Activated CD8-positive, alpha-beta memory T cell treated with anti-CD3 and anti-CD28 coated beads for 24 hours (primary cell): ENCODE data around the gene SGO1.
"Not testable (repeated sequence)": the region's sequence is repeated elsewhere in the genome, so short reads cannot be mapped to it uniquely, and the experiment has no call there.

Experiments used
- DNase-seq: peaks from one replicate; pipeline ENCODE4 v3.0.0-alpha.2; 2020

The SGO1 gene

DNA sequence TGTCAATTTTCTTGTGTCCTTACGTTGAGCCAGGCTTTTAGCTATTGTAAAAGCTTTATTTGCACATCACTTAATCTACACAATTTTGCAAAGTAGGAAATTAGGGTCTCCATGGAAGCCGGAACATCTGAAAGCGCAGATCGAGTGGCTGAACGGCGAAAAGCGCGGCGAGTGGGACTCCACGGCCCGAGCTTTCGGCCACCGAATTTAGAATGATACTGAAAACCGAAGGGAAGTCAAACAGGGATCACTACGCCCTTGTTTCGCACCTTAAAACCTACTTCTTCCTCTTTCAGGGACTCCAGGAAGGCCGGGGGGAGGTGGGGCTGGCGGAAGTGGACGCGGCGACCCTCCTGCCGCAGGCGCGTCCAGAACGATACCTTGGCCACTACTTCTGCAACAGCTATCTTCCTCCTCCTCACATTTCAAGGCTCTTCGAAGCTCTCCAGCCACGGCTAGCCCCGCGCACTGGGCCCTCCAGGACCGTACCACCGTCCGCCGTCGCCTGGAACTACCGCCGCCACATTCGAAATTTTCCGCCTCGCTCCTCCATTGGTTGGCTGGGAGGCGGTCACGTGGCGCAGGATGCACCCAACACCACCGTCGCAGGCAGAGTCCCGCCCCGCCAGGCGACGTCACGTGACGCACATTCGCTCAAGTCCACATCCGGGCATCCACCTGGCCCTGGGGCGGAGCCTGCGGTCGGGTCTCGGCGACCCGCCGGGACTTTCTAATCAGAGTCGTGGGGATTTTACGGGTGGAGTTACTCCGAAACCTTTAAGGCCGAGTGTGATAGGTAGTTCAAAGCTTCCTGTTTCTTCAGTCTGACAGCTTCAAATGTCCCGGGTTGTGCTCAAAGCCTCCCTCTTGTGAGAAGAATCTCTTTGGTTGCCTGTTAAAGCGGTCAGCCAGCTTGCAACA lies at the start of gene SGO1:
Gene SGO1 (minus strand): TSS at position 528 of the 921 bp plus-strand sequence. CDS start 2,179 bp downstream, outside the sequence.
- peak; percentile 100 for DNase-seq

DNA sequence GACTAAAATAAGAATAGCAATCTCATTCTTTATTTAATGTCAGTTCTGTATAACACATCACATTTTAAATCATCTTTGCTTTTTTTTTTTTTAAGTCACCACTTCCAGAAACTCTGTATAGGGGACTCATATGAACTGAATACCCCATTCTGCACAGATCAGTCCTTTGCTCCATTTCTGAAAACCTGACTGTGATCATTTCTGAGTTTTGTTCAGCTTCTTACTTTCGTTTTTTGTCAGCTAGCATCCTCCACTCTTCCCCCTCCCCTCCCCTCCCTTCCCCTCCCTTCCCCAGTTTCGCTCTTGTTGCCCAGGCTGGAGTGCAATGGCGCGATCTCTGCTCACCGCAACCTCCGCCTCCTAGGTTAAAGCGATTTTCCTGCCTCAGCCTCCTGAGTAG lies 49.8 kb upstream of the SGO1 start:
- no peak for DNase-seq

DNA sequence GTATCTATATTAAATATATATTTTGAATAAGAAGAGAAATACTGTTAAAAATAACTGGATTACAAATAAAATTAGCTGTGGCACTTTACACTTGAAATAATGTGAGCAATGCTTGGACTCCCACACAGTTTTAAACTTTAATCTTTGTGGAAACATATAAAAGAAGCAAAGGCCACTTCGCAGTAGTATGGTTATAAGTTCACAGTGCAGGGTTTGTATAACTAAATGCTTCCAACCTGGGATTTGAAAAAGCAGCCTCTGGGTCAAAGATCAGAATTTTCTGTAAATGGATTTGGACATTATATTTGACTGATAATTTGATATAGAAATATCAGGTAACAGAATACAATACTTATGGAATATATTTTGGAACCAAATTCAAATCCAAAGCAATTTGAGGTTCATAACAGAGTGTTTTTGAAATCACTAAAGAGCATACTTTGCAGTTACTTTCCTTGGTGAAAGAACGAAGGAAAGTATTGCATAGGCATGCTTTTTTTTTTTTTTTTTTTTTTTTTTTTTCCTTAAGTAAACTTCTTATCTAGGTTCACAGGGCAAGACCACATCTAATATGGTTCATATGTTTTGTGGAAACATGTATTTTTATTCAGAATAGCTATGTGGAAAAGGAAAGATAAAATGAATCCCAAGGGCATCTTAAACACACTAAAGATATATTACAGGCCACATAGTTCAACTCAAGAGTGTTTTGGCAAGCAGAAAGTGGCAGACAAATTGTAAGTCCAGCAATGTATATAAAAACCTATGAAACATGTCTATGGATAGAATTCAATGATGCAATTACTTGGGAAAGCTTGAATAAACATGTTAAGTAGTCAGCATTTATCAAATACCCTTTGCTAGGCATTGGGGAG lies 47.1 kb upstream of the SGO1 start:
- no peak for DNase-seq

DNA sequence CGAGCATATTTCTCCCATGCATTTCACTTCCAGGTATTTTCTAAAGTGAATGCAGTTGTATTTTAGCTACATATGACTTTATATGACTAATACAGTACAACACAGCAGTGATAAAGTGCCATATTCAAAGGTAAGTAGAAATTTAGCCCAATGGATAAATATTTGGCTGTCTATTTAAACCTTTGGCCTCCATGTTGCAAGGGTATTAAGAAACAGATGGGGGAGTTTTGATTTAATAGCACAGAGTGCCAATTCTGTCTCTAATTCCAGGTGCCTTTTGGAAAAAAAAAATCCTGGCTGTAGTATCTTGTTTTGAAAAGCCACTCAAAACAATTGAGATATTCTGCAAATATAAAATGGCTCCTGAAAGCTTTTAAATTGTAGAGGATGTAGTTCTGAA lies 44.9 kb upstream of the SGO1 start:
- no peak for DNase-seq

DNA sequence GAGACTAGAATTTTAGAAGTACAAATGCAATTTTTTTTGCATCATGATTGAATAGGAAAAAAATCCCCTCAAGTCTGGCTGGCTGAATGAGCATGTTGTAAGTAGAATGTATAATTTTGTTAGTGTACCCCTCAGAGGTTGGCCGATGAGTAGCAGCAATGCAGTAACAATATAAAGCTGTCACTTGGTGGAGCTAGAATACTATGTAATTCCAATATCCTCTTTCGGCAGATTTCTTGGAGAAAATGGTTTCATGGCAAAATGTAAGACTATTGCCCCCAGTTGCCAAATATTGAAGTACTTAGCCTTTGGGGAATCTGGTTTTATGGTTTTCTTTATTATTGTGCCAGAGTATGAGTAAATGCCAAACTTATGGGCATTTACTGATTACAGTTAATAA lies 39.8 kb upstream of the SGO1 start:
- no peak for DNase-seq

DNA sequence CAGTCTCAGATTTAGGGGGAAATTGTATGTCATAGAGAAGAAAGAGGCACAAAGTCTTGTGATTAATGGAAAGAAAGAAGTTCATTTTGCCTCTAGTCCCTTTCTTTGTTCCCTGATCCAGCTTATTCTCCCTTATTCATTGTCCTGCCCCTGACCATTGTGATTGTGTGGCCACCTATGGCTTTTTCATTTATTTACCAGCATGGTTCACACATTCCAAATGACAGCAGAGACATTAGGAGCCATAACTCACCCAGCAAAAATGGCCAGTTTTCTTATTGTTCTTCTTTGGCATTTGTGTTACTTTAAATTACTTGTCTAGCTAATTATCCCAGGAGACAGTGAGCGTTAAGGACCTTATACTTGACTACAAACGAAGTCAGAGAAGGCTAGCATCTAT lies 36.3 kb upstream of the SGO1 start:
- no peak for DNase-seq

DNA sequence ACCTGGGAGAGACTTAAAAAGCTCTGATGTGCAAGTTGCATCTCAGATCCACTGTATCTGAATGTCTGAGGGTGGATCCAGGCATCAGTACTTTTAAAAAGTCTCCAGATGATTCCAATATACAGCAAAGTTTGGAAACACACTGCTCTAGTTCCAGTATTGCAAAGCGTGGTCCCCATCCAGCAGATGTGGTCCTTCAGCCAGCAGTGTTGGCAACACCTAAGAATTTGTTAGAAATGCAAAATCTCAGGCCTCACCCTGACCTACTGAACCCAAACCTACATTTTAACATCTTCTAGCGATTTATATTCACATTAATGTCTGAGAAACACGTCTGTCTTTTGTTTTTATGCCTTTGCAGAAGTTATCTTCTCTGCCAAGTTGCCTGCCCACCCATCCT lies 32.2 kb upstream of the SGO1 start:
- no peak for DNase-seq

DNA sequence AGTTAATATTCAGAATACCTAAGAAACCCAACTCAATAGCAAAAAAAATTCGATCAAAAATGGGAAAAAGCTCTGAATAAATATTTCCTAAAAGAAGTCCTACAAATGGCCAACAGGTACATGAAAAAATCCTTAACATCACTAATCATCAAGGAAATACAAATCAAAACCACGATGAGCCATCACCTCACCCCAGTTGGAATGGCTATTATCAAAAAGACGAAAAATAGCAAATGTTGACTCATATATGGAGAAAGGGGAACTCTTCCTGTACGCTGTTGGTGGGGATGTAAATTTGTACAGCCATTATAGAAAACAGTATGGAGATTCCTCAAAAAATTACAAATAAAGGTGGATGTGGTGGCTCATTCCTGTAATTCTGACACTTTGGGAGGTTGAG lies 29.6 kb upstream of the SGO1 start:
- no peak for DNase-seq

DNA sequence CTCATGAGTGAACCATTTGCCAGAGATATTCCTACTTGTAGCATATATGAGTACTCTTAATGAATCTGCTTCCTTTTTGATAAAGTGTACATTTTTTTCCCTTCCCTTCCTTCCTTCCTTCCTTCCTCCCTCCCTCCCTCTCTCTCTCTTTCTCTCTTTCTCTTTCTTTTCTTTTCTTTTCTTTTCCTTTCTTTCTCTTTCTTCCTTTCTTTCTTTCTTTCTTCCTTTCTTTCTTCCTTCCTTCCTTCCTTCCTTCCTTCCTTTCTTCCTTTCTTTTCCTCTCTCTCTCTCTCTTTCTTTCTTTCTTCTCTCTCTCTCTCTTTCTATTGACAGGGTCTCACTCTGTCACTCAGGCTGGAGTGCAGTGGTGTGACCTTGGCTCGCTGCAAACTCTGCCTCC lies 27.5 kb upstream of the SGO1 start:
- not testable (repeated sequence) for DNase-seq

DNA sequence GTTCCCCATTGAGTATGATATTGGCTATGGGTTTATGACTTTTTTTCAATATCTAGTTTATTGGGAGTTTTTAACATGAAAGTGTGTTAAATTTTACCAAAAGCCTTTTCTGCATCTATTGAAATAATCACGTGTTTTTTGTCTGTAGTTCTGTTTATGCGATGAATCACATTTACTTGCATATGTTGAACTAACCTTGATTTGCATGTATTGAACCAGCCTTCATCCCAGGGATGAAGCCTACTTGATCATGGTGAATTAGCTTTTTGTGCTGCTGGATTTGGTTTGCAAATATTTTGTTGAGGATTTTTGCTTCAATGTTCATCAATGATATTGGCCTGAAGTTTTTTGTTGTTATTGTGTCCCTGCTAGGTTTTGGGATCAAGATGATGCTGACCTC lies 21.9 kb upstream of the SGO1 start:
- DNase-seq = not testable (repeated sequence)

DNA sequence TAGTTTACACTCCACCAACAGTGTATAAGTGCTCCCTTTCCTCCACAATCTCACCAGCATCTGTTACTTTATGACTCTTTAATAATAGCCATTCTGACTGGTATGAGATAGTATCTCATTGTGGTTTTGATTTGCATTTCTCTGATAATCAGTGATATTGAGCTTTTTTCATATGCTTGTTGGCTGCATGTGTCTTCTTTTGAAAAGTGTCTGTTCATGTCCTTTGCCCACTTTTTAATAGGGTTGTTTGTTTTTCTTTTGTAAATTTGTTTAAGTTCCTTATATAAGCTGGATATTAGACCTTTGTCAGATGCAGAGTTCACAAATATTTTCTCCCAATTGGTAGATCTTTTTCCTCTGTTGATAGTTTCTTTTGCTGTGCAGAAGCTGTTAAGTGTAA lies 19.9 kb upstream of the SGO1 start:
- DNase-seq = not testable (repeated sequence)

DNA sequence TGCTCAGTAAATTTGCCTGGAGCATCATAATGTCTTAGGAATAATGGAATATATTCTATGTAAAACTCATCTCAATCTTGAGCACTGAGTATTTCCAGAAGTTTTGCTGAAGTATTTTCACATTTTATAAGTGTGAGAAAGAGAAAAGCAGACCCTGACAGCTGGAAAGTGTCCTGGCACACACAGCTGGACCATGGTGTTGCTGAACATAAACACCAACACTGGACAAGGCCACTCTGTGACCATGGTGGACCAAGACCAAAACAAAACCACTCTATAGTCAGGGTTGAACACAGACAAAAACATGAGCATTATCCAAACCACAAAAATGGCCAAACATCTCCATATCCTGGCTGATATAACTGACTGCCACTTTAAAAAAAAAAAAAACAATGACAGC lies 15.1 kb upstream of the SGO1 start:
- no peak for DNase-seq

DNA sequence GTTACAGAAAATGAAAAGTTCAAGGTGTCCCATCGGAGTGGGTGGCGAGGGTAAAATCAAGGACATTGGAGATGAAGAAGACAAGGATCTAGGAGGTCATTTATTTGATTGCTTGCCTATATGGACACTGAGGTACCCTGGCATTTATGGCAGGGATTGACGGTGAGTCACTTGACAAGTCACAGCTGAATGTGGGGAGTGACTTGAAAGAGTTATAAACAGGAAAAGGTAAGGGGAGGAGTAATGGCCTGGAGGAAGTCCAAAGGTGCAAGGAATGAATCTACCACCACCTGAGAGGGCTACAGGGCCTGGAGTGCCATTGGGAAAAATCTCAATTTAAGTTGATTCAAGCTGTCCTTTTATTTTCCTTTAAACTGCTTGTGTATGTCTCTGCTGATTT lies 11.8 kb upstream of the SGO1 start:
- no peak for DNase-seq

DNA sequence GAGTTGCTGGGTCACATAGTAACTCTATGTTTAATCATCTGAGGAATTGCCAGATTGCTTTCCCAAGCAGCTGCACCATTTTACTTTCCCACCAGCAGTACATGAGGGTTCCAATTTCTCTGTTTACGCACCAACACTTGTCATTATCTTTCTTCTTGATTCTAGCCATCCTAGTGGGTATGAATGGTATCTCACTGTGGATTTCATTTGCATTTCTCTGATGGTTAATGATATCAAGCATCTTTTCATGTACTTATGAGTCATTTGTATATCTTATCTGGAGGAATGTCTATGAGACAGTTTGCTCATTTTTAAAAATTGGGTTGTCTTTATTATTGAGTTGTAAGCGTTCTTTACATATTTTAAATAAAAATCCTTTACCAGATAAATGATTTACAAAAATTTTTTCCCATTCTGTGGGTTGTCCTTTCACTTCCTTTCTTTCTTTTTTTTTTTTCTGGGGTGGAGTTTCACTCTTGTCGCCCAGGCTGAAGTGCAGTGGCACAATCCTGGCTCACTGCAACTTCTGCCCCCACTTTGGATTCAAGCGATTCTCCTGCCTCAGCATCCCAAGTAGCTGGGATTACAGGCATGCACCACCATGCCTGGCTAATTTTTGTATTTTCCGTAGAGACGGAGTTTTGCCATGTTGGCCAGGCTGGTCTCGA lies 8.9 kb upstream of the SGO1 start:
- no peak for DNase-seq

DNA sequence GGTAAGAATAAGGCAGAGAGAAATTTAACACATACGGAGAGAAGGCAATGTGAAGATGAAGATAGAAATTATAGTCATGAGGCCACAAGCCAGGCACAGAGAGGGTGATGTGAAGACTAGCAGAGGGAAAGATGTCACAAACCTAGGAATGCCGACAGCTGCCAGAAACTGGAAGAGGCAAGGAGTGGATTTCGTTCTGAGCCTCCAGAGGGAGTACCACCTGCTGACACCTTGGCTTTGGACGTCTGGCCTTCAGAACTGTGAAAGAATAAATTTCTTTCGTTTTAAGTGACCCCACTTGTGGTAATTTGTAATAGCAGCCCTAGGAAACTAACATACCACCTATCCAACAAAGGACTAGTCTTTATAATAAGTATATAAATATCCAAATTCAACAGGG lies 5.0 kb upstream of the SGO1 start:
- no peak for DNase-seq

DNA sequence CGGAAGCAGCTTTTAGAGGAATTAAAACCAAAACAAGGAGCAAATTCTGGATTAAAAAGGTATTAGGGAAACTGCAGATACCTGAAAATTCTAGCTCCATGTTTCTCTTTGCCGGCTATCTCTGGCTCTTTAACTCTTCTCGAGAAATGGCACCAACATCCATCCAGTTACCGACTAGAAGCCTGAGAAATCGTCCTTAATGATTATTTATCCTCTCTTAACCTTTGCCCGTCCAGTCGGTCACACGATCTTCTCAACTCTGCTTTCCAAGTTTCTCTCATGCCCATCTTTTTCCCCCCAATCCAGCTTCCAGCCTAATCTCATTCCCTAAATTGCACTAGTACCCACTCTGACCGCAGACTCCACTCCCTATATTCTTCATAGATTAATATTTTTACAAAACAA lies 596 bp upstream of the SGO1 start:
- no peak for DNase-seq

DNA sequence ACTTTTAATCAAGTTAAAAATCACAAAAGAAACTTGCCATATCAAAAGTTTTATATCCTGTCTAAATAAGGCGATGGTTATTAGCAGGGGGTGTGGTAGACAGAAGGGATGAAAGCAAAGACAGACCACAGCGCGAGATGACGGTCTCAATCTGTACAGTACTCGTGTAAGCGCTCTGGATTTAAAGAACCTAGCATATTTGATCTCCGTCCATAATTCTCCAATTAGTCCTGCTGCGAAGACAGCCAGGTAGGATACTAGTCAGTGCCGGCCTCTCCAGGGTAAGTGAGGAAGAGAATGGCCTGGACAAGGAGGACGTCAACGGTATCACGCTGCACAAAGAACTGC lies 701 bp downstream of the SGO1 start:
- peak; percentile 58 for DNase-seq

DNA sequence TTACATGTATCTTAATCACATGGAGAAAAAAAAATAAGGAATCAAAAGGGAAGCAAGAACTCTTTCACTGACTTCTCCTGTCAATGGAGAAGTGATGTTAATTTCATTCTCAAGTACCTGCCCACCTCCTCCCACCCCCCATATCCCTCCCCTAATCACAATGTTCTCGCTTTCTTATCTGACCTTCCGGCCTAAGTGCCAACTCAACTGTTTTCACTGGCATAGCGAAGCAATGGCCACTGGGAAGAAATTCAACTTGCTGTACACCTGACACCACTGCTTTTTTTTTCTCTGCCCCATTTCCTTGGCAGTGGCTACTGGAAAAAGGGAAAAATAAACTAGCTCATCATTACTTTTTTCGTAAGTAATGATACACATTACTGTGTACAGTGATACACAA lies 3.8 kb downstream of the SGO1 start:
- DNase-seq = no peak

DNA sequence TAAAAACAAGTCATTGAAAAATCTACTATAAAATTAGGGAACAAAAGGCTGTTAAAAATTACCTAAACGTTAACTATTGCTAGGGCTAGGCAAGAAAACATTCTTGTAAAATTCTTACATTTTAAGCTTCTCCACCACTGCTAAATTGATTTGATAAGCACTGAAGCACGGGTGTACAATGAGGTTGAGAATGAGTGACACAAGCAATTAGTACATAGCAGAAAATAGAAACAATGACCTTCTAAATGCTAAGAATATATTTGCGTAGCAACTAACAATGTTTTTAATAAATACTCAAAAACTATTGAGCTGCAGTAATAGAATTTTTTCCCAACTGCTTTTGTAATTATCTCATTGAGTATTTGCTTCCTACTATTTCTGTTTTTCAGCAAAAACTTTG lies 4.7 kb downstream of the SGO1 start:
- no peak for DNase-seq

DNA sequence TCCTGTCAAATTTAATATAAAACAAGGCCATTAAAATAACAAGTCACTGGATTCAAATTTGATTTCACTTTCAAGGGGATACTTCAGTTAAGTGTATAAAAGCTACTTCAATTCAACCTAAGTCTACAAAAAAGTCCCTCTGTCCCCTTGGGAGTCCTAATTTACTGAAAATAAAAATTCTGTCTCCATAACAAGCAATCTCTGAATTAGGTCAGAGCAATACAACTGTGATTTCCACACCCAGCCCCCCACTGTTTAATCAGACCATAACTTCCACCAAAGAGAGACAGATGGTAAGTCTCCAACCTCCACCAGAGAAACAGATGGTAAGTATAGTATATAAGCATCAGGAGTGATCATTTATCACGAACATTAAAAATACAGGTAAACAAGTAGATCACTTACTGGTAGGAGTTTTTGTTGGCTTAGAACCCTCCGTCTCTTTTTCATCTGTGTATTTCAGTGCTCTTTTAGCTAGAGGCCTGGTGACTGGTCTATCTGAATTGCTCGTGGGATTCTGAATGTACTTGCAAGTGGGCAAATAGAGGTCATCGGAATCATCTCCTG lies 12.1 kb downstream of the SGO1 start:
- no peak for DNase-seq

DNA sequence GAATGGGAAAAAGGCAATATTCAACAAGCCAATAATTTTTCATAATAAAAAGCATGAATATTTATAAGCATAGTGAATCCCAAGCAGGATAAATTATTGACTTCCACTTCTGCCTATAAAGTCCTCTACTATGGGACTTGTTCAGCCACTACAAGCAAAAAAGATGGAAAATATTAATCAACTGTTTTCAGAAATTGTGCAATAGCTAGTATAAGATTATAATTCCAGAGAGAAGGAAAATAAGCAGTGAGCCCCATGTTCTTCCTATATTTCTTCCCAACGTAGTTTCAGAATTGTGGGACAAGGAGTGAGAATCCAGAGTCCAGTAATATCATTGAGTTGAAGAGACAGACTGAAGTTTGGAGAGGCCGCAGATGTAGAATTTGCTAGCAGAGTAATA lies 24.3 kb downstream of the SGO1 start:
- no peak for DNase-seq

DNA sequence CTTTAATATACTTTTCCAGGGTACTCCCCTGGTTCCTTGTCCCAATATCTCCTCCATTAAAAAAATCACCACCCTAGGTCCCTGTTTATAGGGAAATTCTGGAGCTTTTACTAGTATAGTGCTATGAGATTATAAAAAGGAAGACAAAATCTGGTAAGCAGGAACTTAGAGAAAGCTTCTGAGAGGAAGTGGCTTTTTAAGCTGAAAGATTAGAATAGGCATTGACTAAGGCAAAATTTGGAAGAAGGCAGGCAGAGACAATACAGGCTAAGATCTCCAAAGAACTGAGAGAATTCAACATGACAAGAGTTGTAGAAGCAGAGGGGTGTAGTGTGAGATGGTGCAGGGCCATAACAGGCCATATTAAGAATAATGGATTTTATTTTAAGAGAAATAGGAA lies 25.8 kb downstream of the SGO1 start:
- no peak for DNase-seq

DNA sequence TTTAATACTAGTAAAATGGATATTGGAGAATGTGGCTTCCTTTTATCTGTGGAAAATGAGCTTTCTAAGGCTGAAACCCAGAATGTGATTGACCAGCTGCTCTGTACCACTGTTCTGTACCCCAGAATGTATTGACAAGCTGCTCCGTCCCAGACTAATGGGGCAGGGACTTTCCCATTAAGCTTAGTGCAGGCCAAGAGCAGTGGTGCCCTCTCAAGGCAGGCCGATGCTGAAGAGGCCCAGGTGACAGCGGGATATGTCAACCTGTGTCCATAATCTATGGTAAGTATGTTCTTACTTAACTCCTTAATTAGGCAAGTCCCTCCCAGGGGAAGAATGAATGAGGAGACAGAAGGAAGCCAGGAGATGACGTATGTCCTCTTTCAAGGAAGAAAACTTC lies 31.1 kb downstream of the SGO1 start:
- no peak for DNase-seq
